ENCODE data around the gene RTRAF. TPM values are rescaled to one million over a fixed set of nuclear protein-coding genes. Genes with fewer than 3 reads are reported as not detected.
A peak's percentile ranks its signal among the peaks of the same experiment; 100 is the strongest.

Gene RTRAF
- total RNA-seq (2021; ENCODE audit: unreplicated experiment): 93.7 TPM
- 104 TPM for polyA plus RNA-seq (2012; ENCODE audit: insufficient read length)
- percentile 81 among the genes with signal in this experiment for Bru-seq, nascent RNA
- percentile 66 among the genes with signal in this experiment for BruChase-seq, experiment 1, labeled RNA remaining after a 2-hour chase
- BruChase-seq, experiment 2, labeled RNA remaining after a 6-hour chase: percentile 77 among the genes with signal in this experiment
- long read RNA-seq, full-length matches to known transcripts: 56 of 121 reads
- long read RNA-seq, partial matches to known transcripts: 59 of 121 reads
- long read RNA-seq, other reads (novel, unspliced or antisense): 6 of 121 reads

GRCh38 chr14:51989293-51990234, at the start of gene RTRAF:
RTRAF (plus strand) TSS chr14:51989546; CDS start chr14:51989640, 94 bp downstream.
- CTCF ChIA-PET: no interaction called here
- H3K27ac ChIP-seq (ENCODE audit: low read length): peak within 1 kb of the TSS; percentile 91
- H3K27me3 ChIP-seq (ENCODE audit: control insufficient read depth, insufficient read depth, low read length): no peaks in the 10 kb centered on the region; the same call in 1 of the 2 replicates
- no TSS peak for BruUV-seq (replicated peaks)
- in situ Hi-C loops (cut with HindIII; ENCODE audit: low pct_unique_long_range_greater_than_20kb, low sequenced_read_pairs) (no loop called here), intact Hi-C loops (cut with micrococcal nuclease; ENCODE audit: unreplicated experiment) (loop anchor here (10.0 kb wide), 1 partner anchor 175 kb away; no protein-coding TSS in a partner anchor)
- H3K36me3 ChIP-seq (ENCODE audit: control insufficient read depth, insufficient read depth, low read length): peaks cover 17% of the 10 kb centered on the region
- peak within 1 kb of the TSS; percentile 94 to 98 for H3K4me3 ChIP-seq (ENCODE audit: low read depth in 2 of 2, low read length in 2 of 2)
- ATAC-seq: peak; percentile 100
- H3K9me3 ChIP-seq (ENCODE audit: control insufficient read depth, insufficient read depth, low read depth, low read length): no peaks in the 10 kb centered on the region
- POLR2A ChIA-PET: no interaction called here
- H3K4me1 ChIP-seq (ENCODE audit: control insufficient read depth, insufficient read depth, low read length): peaks cover 12% of the 10 kb centered on the region
- peak; percentile 47 for DNase-seq (ENCODE audit: low read depth, low spot score)
- peak; percentile 72; the same call in 1 of the 2 replicates for TF ChIP-seq POLR2AphosphoS5 (IDR thresholded peaks at IDR 0.05; ENCODE audit: low read depth, low read length)
- no peak for TF ChIP-seq CTCF (IDR thresholded peaks at IDR 0.05)
- TF ChIP-seq REST (IDR thresholded peaks at IDR 0.05; ENCODE audit: insufficient read depth in 1 of 2, low read depth in 2 of 2, low read length in 1 of 2): no peak
- no peak for TF ChIP-seq SIN3A (IDR thresholded peaks at IDR 0.05; ENCODE audit: borderline replicate concordance, insufficient read depth, low read depth, low read length)
- TF ChIP-seq TCF7L2 (IDR thresholded peaks at IDR 0.05; ENCODE audit: low read depth, low read length): peak; percentile 66

- Histone ChIP-seq H3K27me3 (ENCODE audit: control insufficient read depth, insufficient read depth, low read length) (no peaks in the 10 kb centered on the region), H3K36me3 (ENCODE audit: control insufficient read depth, insufficient read depth, low read length) (no peaks in the 10 kb centered on the region), H3K9me3 (ENCODE audit: control insufficient read depth, insufficient read depth, low read depth, low read length) (no peaks in the 10 kb centered on the region), H3K27ac (ENCODE audit: low read length) (no peak overlapping the region), H3K4me3 (ENCODE audit: low read depth in 2 of 2, low read length in 2 of 2) (no peak overlapping the region), H3K4me1 (ENCODE audit: control insufficient read depth, insufficient read depth, low read length) (no peaks in the 10 kb centered on the region)
- DNase-seq (ENCODE audit: low read depth, low spot score) (no peak), ATAC-seq (no peak)
- POLR2A ChIA-PET: no interaction called here
- TF ChIP-seq CTCF (IDR thresholded peaks at IDR 0.05): no peak
- TF ChIP-seq REST (IDR thresholded peaks at IDR 0.05; ENCODE audit: insufficient read depth in 1 of 2, low read depth in 2 of 2, low read length in 1 of 2): no peak
- no peak for TF ChIP-seq POLR2AphosphoS5 (IDR thresholded peaks at IDR 0.05; ENCODE audit: low read depth, low read length)
- no peak for TF ChIP-seq SIN3A (IDR thresholded peaks at IDR 0.05; ENCODE audit: borderline replicate concordance, insufficient read depth, low read depth, low read length)
- no peak for TF ChIP-seq TCF7L2 (IDR thresholded peaks at IDR 0.05; ENCODE audit: low read depth, low read length)
- CTCF ChIA-PET: no interaction called here
- BruUV-seq (replicated peaks): no TSS peak
- intact Hi-C loops (cut with micrococcal nuclease; ENCODE audit: unreplicated experiment): no loop called here
- in situ Hi-C loops (cut with HindIII; ENCODE audit: low pct_unique_long_range_greater_than_20kb, low sequenced_read_pairs): no loop called here
Measured at GRCh38 chr14:51939755-51940301, 49.5 kb upstream of the RTRAF start.
